PC-9 (cell line): ENCODE results near the gene C1orf232. TPM values are rescaled to one million over a fixed set of nuclear protein-coding genes. Genes with fewer than 3 reads are reported as not detected.

Experiments used
- BruUV-seq: library from RNA; stranded (reverse); fragments of 400-500 nt; replicated peaks from 2 replicates; lab custom pipeline; 2021; lab: Mats Ljungman, UMichigan
- CTCF ChIA-PET: fragments of 300-600 bp; sonication (Branson Sonifier 250); formaldehyde crosslinking; loops from one replicate; lab custom pipeline; 2022; ENCODE audit warnings: antibody characterized with exemption; lab: Charles Lee
- POLR2A ChIA-PET: fragments of 300-600 bp; sonication (Branson Sonifier 250); formaldehyde crosslinking; loops from one replicate; lab custom pipeline; 2022; ENCODE audit warnings: antibody characterized with exemption; ENCODE audit not compliant: unreplicated experiment; lab: Charles Lee
- DNase-seq, 2 experiments: peaks; one replicate each; pipeline versions ENCODE4 v3.0.0 to v3.0.0-alpha.2; 2015 to 2022; ENCODE audit warnings: mixed read lengths in 1 of 2
- H2AFZ ChIP-seq: fragments of 200-600 bp; sonication (generic); 2 replicates; pipeline ENCODE4 v1.8.1; 2017; ENCODE audit warnings: antibody characterized with exemption
- H3F3A ChIP-seq: fragments of 200-600 bp; sonication (generic); 2 replicates; pipeline ENCODE4 v1.8.1; 2017; ENCODE audit warnings: antibody characterized with exemption, mild to moderate bottlenecking, low read depth; ENCODE audit not compliant: insufficient read depth
- H3K27ac ChIP-seq: fragments of 200-600 bp; sonication (generic); 2 replicates; pipeline ENCODE4 v1.6.1; 2016; ENCODE audit warnings: mixed run types
- H3K27me3 ChIP-seq: fragments of 200-600 bp; sonication (generic); 2 replicates; pipeline ENCODE4 v1.6.1; 2016; ENCODE audit warnings: low read depth, mixed run types; ENCODE audit not compliant: insufficient read depth
- H3K36me3 ChIP-seq: fragments of 200-600 bp; sonication (generic); 2 replicates; pipeline ENCODE4 v1.6.1; 2016; ENCODE audit warnings: low read depth, mixed run types
- H3K4me1 ChIP-seq: fragments of 200-600 bp; sonication (generic); replicated peaks from 2 replicates; pipeline ENCODE4 v1.6.1; 2016; ENCODE audit warnings: mixed run types; ENCODE audit not compliant: insufficient read depth
- H3K4me2 ChIP-seq: fragments of 200-600 bp; sonication (generic); 2 replicates; pipeline ENCODE4 v1.6.1; 2017; ENCODE audit warnings: mixed run types
- H3K4me3 ChIP-seq: fragments of 200-600 bp; sonication (generic); 2 replicates; pipeline ENCODE4 v1.6.1; 2016; ENCODE audit warnings: mixed run types
- H3K79me2 ChIP-seq: fragments of 200-600 bp; sonication (generic); 2 replicates; pipeline ENCODE4 v1.6.1; 2017; ENCODE audit warnings: low read depth, mixed run types
- H3K9me2 ChIP-seq: fragments of 200-600 bp; sonication (generic); 2 replicates; pipeline ENCODE4 v1.8.1; 2017; ENCODE audit warnings: mild to moderate bottlenecking; ENCODE audit not compliant: insufficient read depth
- H3K9me3 ChIP-seq: fragments of 200-600 bp; sonication (generic); 2 replicates; pipeline ENCODE4 v1.8.1; 2016; ENCODE audit warnings: low read depth; ENCODE audit not compliant: insufficient read depth
- H4K20me1 ChIP-seq: fragments of 200-600 bp; sonication (generic); 2 replicates; pipeline ENCODE4 v1.8.1; 2017; ENCODE audit not compliant: insufficient read depth
- CTCF ChIP-seq: fragments of 200-600 bp; sonication (generic); conservative IDR thresholded peaks from 2 replicates; pipeline ENCODE4 v1.6.1; 2017; ENCODE audit warnings: mixed run types, antibody characterized with exemption, mild to moderate bottlenecking, moderate library complexity
- EZH2 ChIP-seq: fragments of 200-600 bp; sonication (generic); IDR thresholded peaks from 2 replicates; pipeline ENCODE4 v1.8.0; 2017; ENCODE audit warnings: antibody characterized with exemption, low read depth
- intact Hi-C: fragments of 100-400 bp; cut with micrococcal nuclease; formaldehyde crosslinking; loops from one replicate; pipeline ENCODE4 v1.10.0; 2022; ENCODE audit not compliant: unreplicated experiment
- total RNA-seq: library from RNA; stranded (reverse); gene quantifications from 2 replicates; pipeline ENCODE4 v1.2.3, GENCODE V29; 2021

The C1orf232 gene
- total RNA-seq, 1 experiment from 2014 or later = not detected

GRCh38 chr1:26132834-26133167 lies 36.0 kb downstream of the C1orf232 start:
- intact Hi-C loops = no loop called here
- CTCF ChIA-PET = no interaction called here
- no peaks in the 10 kb centered on the region for H3K79me2 ChIP-seq
- no peaks in the 10 kb centered on the region for H3K9me3 ChIP-seq
- H3F3A ChIP-seq = no peaks in the 10 kb centered on the region
- no peaks in the 10 kb centered on the region for H3K27me3 ChIP-seq
- no peak overlapping the region for H3K27ac ChIP-seq
- H3K4me1 ChIP-seq = peaks cover 4% of the 10 kb centered on the region
- no peak for TF ChIP-seq EZH2
- no peak for TF ChIP-seq CTCF
- no peaks in the 10 kb centered on the region for H3K9me2 ChIP-seq
- no peaks in the 10 kb centered on the region for H3K36me3 ChIP-seq
- H4K20me1 ChIP-seq = no peaks in the 10 kb centered on the region
- H2AFZ ChIP-seq = no peak overlapping the region
- H3K4me3 ChIP-seq = no peak overlapping the region
- no peak overlapping the region for H3K4me2 ChIP-seq
- DNase-seq = no peak
- POLR2A ChIA-PET = interaction anchor here (0.5 to 0.6 kb wide), 2 partner anchors 15 to 55 kb away, joined by 7 read pairs; no protein-coding TSS in a partner anchor
- no TSS peak for BruUV-seq

- peaks cover 9% of the 10 kb centered on the region for H3K4me1 ChIP-seq
- TF ChIP-seq CTCF (no peak), EZH2 (no peak)
- no peaks in the 10 kb centered on the region for H3K27me3 ChIP-seq
- ChIA-PET POLR2A (interaction anchor here (0.5 to 0.6 kb wide), 2 partner anchors 15 to 54 kb away, joined by 7 read pairs; no protein-coding TSS in a partner anchor), CTCF (no interaction called here)
- no peaks in the 10 kb centered on the region for H3K79me2 ChIP-seq
- no peaks in the 10 kb centered on the region for H3K9me2 ChIP-seq
- peaks cover 3% of the 10 kb centered on the region for H3F3A ChIP-seq
- no peak overlapping the region for H3K4me3 ChIP-seq
- H3K36me3 ChIP-seq = no peaks in the 10 kb centered on the region
- H3K27ac ChIP-seq = no peak overlapping the region
- H3K9me3 ChIP-seq = no peaks in the 10 kb centered on the region
- H4K20me1 ChIP-seq = no peaks in the 10 kb centered on the region
- H2AFZ ChIP-seq = no peak overlapping the region
- no TSS peak for BruUV-seq
- intact Hi-C loops = no loop called here
- peak in 1 of 2 experiments; percentile 40 for DNase-seq
- H3K4me2 ChIP-seq = no peak overlapping the region
Observed at GRCh38 chr1:26132128-26132833, 36.5 kb downstream of the C1orf232 start.

GRCh38 chr1:26130695-26131094 lies 38.1 kb downstream of the C1orf232 start:
- no peak overlapping the region for H2AFZ ChIP-seq
- H4K20me1 ChIP-seq = no peaks in the 10 kb centered on the region
- no peaks in the 10 kb centered on the region for H3K36me3 ChIP-seq
- no peaks in the 10 kb centered on the region for H3K9me2 ChIP-seq
- ChIA-PET POLR2A (no interaction called here), CTCF (interaction anchor here (0.6 kb wide), 1 partner anchor 169 kb away, joined by 3 read pairs; no protein-coding TSS in a partner anchor)
- intact Hi-C loops = no loop called here
- H3K79me2 ChIP-seq = no peaks in the 10 kb centered on the region
- H3K9me3 ChIP-seq = no peaks in the 10 kb centered on the region
- H3K27ac ChIP-seq = no peak overlapping the region
- H3K4me2 ChIP-seq = no peak overlapping the region
- BruUV-seq = no TSS peak
- DNase-seq = no peak
- H3K27me3 ChIP-seq = no peaks in the 10 kb centered on the region
- peaks cover 15% of the 10 kb centered on the region for H3F3A ChIP-seq
- TF ChIP-seq EZH2 (no peak), CTCF (no peak)
- no peak overlapping the region for H3K4me3 ChIP-seq
- H3K4me1 ChIP-seq = peaks cover 20% of the 10 kb centered on the region
